Right renal cortex interstitium (tissue), 3 donors: Measurements from ENCODE around the gene ATG14. TPM values are rescaled to one million over a fixed set of nuclear protein-coding genes. Genes with fewer than 3 reads are reported as not detected.
"Not testable (repeated sequence)": the region's sequence is repeated elsewhere in the genome, so short reads cannot be mapped to it uniquely, and the experiment has no call there.

Experiments
- DNase-seq, 3 donors: peaks; one replicate each; pipeline ENCODE4 v3.0.0-alpha.2; 2013; ENCODE audit warnings: low read depth in 3 of 3, low spot score in 2 of 3
- polyA plus RNA-seq, 3 donors: library from polyadenylated mRNA; unstranded; fragments of 120-200 nt; gene quantifications; one replicate each; pipeline ENCODE4 v1.2.1, GENCODE V29; 2013; ENCODE audit not compliant: insufficient read length in 3 of 3

Gene ATG14
- polyA plus RNA-seq, 3 donors: 18.4 to 22.3 (median 19.7) TPM

DNA sequence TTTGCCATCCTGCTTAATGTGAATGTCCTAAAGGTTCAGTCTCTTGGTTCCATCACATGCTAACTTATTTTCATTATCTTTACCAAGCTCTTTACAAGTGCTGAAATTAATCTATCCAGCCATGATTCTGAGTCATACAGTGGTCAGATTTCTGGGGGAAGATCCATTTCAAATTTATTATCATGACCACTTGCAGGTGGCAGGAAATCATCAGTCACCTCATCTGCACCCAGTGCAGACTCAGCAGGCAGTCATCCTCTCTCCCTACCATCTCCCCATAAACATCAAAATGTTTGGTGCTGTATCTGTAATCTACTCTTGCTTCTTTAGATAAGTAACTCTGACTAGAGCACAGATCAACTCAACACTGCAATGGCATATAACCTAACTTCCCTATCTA, 23.5 kb downstream of the ATG14 start:
- no peak for DNase-seq

DNA sequence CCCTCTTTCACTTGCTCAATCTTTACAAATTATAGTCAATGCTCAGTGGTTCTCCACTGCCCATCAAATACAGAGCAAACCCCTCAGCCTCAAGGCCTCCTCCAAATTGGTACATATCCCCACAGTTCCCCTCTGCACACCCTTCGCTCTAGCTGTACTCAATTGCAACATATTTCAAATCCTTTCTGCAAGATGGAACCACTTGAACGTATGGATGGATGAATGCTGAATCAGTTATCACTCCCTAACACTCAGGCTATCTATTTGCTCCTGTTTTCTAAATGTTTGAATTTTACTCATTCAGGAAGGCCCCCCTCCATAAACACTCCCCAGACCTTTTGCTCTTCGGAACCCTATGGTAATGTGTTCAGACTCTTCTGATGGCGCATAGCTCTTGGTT, 24.5 kb downstream of the ATG14 start:
- DNase-seq: no peak

DNA sequence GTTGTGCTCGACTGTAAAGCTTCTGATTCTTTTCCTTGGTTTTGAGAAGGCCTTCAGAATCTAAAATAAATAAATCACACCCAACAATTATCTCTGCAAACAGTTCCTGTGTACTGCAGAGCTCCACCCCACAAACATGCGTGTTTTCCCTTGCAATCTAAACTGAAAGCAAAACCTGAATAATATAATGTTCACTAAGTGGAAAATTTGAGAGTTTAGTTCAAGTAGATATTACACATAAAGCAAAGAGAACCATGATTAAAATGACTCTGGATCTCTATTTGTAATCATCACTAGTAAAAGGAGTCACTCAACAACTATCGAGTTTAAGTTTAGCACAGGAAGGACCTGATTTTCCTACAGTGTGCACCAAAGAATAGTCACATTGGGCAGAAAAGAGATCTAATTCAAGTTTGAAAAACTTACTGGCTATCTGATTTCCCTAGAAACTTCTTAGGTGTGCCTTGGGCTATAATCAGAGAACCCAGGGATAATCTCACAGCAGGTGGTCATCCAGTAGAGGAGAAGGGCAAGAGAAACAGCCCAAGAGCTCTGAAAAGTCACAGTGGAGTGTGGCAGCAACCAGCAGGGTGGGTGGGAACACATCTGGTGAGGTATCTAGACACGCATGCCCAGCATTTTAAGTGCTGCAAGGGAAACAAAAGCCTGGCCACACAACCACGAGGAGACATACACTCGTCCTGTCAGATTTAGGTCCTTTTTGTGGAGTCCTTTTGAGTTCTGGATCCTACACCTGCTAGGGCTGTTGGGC, 25.4 kb downstream of the ATG14 start:
- DNase-seq: no peak

DNA sequence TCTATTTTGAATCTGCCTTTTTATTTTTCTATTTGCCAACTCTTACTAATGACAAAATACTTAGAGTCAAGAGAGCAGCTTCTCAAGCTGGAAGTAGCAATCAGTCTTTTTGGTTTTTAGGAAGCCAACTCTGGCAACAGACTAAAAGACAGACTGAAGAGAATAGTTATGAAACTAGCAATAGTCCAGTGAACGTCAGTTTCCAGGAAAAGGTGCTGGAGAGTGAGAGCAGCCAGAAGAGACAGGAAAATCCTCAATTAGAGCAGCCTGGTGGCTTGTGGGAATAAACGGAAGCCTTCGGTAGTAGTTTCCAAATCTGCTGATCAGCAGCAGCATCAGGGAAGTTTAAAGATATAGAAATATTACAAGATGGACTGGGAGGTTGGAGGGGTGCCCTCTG, 27.1 kb downstream of the ATG14 start:
- DNase-seq: no peak

DNA sequence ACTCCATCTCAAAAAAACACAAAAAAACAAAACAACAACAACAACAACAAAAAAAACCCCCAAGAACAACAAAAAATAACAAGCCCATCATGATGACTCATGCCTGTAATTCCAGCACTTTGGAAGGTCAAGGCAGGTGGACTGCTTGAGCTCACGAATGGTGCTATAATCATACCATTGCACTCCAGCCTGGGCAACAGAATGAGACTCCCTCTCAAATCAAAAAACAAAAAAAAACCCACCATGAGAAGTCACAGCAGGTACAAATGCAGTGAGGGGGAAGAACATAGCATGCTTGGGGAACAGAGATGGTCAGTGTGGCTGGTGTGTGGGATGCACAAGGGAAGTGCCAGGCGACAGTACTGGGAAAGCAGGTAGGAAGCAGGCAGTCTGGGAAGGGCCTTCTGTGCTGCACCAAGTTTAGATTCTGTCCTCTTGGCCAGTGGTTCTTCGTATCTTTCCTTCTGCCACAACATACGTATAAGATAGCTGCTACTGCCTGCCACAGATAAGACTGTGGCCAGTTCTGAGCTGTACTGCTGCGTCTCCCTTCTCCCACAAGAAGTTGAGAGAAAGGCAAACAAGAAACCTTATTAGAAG, 28.0 kb downstream of the ATG14 start:
- no peak for DNase-seq

DNA sequence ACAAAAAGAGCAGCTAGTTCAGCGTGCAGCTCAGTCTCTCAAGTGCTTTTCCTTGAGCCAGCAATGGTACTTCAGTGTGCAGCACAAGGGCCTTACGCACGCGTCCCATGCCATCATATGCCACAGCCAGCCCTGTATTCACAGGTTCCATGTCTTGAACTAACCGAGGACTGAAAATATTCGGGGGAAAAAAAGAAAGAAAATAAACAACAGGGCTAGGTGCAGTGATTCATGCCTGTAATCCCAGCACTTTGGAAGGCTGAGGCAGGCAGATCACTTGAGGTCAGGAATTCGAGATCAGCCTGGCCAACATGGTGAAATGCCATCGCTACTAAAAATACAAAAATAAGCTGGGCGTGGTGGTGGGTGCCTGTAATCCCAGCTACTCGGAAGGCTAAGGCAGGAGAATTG, 28.6 kb downstream of the ATG14 start:
- not testable (repeated sequence) for DNase-seq

DNA sequence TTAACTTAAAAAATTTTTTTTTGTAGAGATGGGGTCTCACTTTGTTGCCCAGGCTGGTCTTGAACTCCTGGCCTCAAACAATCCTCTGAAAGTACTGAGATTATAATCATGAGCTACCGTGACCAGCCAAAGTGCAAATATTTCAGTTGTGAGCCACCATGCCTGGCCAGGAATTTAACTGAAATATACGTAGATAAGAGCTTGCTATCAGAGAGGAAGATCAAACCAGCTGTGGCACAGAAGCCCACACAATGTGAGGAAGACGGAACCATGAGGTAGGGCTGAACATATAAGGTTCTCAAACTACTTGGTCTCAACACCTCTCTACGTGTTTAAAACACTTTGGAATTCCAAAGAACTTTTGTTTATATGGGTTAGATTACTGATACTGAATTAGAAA, 29.1 kb downstream of the ATG14 start:
- DNase-seq: no peak

DNA sequence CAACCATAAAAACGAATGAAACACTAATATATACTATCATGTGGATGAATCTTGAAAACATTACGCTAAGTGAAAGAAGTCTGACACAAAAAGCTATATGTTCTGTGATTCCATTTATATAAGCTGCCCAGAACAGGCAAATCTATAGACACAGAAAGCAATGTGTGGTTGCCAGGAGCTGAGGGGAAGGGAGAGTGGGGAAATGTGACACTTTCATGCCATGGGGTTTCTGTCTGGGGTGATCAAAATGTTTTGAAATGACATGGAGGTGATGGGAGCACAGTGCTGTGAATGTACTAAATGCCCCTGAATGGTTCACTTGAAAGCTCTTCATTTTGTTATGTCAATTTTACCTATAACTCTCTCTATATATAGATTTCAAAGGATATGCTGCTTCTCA, 30.1 kb downstream of the ATG14 start:
- DNase-seq: no peak

DNA sequence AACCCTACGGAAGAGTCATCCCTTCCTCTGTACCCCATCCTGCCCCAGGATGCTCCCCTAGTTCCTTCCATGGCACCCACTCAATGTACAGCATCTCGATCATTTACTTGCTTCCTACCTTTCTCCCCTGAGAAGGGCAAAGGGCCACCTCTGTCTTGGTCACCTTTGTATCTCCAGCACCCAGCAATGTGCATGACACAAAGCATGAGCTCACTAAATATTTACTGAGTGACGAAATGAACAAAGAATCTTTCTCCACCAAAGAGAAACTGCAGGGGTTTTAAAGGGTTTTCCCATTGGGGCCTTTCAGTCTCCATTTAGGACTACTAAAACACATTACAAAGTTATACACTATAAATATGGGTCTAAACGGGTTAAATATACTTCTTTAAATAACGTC, 30.6 kb downstream of the ATG14 start:
- DNase-seq: no peak

DNA sequence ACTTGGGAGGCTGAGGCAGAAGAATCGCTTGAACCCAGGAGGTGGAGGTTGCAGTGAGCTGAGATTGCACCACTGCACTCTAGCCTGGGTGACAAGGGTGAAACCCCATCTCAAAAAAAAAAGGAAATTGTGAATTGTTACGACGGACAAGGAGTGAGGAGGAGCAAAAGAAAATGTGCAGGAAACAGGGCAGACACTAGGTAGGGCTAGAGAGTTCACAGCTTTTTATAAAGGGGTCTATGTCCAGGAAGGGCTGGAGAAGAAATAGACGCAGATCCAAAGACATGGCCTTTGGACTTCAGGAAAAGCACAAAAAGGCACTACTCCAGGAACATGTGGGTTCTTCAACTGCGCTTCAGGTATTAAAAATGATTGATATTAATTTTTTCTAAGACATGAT, 34.4 kb downstream of the ATG14 start:
- no peak for DNase-seq

DNA sequence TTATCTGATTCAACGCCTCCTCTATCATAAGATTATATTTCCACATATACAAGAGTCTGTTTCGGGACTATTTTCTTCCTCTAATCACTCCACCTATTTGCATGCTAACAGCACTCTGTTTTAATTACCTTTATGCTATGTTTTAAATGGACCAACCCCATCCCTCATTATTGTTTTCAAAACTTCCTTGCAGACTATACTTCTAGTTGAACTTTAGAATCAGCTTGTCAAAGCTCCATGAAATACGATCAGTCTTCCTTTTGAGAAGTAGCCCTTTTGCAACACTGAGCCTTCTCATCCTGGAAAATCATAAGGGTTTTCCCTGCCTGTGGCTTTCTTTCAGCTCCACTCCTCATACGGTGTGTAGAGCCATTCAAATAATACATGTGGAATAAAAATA, 36.9 kb downstream of the ATG14 start:
- DNase-seq: no peak

DNA sequence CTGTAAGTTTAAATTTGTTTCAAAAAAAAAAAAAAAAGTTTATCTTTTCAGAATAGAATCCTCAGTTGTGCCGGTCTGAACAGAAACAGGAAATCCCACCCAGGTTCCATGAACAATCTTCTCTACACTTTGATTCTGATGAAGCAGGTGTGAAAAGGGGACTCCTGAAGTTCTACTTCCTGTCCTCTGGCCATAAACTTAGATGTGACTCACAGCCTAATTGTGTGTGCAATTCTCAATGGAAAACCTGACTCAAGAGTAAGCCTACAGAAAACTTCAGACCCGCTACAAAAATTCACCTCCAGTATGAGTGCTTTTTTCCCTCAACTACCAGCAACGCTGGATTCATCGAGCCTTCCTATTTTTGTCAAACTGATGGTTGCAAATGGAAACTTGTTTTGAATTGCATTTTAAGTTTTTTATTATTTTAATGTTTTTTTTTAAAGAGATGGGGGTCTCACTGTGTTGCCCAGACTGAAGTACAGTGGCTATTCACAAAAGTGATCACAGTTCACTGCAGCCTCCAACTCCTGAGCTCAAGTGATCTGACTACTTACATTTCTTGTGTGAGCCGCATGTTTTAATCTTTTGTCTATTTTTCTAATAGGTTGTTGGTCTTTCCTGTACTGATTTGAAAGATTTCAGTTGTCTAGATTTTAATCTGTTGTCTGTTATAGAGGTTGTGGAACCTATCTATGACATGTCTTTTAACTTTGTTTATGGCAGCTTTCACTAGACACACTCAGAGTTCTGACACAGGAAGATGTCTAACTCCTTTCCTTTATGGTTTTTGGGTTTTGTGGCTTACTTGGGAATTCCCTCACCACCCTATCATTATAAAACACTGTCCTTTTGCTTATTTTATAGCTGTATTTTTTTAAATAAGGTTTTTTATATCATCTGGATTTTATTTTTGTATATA, 37.6 kb downstream of the ATG14 start:
- no peak for DNase-seq

DNA sequence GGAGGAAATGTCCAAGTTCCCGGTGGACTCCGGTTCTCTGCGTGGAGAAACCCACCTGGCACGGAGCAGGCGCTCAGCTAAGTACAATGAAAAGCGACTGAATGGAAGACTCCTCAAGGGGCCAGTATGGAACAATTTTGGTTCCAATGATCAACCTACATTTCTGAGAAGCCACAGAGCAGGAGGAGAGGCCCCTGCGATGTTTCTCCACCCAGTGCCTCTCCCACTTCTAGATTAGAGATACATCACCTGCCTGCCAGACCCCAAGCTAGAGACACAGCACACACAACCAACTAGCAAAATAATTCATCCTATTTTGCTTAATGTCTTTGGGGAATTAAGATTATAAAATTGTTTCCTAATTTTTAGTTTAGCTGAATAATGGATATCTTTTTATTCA, 38.8 kb downstream of the ATG14 start:
- no peak for DNase-seq

DNA sequence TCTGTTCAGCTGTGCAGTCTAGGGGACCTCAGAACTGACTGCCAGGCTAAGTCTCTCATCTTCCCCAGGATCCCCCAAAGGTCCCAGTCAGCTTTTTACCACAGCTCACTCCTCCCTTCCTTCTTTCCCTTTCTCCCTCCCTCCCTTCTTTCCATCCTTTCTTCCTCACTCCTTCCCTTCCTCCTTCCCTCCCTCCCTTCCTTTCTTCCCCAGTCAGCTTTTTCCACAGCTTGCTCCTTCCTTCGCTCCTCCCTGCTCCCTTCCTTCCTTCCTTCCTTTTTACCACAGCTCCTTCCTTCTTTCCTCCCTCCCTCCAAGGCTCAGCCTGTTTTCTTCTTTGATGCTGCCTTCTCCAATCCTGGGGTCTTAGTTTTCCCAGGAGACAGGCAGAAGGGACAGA, 39.2 kb downstream of the ATG14 start:
- DNase-seq: no peak

DNA sequence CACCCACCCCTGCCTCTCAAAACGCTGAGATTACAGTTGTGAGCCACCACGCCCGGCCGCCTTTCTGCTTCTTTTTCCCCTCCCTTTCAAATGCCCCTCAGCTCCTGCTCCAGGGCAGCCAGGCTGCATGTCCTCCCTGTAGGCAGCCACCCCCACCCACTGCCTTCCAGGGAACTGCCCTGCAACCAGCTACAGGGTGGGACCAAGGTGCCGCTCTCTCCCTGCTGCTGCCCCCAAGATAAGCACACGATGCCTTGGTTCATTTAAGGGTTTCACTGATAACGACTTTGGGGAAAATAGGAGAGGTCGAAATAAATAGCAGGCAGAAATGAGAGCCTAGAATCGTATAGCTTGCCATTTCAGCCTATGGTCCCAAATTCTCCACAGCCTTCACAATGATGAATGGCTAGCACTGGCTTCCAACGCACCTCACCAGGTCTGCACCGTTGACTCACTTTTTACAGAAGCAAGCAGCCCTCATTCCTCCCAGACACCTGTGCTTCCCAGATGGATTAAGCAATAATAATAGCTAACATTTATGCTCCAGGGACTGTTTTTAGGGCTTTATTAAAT, 40.7 kb downstream of the ATG14 start:
- no peak for DNase-seq

DNA sequence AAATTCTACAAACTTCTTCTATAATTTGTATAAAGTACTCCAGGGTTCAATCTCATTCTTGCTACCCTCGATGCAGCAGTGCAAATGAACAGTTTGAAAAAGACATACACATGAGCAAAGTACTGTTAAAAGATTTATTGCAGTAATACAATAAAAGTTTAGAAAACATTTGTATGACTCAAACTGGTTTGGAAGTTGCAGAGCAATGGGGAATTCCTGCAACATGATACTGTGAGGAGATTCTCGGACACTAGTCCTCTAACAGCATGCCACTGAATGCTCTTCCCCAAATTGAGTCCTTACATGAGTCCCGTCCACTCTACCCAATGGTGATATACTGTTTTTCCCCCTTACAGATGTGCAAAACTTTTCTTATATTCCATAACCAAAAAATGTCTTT, 45.4 kb downstream of the ATG14 start:
- no peak for DNase-seq

DNA sequence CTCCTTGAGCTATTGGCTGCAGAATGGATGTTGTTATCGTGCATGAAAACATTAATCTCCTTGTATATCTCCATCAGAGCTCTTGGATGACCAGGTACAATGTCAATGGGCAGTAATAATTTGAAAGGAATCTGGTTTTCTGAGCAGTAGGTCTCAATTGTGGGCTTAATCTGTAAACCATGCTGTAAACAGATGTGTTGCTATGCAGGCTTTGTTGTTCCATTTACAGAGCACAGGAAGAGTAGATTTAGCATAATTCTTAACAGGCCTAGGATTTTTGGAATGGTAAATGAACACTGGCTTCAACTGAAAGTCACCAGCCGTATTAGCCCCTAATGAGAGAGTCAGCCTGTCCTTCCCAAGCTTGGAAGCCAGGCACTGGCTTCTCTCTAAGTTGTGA, 50.4 kb downstream of the ATG14 start:
- DNase-seq: no peak

DNA sequence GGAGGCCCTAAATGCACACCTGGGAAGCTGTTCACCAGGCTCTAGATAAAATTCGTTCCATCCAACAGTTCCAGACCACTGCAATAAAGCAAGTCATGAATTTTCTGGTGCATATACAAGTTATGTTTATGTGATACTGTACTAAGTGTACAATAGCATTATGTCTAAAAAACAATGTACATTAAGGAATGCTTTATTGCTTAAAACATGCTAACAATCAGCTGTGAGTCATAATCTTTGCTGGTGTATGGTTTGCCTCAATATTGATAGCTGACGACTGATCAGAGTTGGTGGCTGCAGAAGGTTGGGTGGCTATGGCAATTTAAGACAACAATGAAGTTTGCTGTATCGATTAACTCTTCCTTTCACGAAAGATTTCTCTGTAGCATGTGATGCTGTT, 52.3 kb downstream of the ATG14 start:
- no peak for DNase-seq

DNA sequence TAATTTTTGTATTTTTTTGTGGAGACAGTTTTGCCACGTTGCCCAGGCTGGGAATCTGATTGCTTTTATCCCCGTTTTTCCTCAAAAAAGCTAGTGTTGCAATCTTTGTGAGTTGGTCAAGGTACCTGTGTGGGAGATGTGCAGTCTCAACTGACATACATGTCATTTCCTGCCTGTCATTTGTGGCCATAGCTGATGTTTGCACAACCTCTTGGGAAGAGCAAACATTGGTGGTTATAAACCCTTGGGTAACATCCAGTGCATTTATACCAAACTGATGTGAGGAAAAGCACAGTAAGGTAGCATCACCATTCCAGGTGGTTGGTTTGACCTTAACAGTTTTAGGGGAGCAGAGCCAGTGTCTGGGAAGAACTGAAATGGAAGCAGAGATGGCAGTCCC, 54.7 kb downstream of the ATG14 start:
- no peak for DNase-seq

DNA sequence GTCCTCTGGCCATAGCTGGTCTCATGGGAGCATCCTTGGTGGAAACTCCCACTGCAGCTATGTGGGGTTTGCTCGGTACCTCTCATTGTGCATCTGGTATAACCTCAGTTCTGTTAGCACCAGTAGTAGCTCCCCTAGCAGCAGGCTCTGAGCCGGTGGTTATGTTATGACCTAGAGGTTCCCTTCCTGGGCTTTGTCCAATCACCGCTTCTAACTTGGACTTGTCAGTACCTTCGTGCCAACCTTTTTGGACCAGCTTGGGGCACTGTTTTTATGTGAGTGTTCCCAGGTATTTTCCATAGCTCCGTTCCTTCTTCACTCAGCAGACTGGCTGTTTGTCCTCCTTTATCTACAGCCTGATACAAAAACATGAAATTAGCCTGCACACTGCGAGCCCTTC, 55.7 kb downstream of the ATG14 start:
- DNase-seq: no peak

DNA sequence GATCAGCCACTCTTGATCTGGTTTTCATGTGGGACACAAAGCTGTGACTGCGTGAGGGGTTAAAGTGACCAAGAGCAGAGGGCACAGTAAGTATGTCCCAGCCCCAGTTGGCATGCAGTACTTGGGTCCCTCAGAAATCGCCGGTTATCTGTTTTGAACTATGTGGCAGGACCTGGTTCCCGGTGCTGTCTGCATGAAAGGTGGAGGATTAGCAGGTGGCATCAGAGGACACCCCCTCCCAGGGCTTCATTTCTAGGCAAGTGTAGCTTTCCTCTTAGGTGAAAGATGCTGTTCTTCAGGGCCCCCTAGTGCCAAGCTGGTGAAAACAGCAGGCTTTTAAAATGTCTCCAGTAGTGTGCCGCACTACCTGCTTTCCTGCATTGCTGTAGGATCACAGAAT, 57.1 kb downstream of the ATG14 start:
- no peak for DNase-seq
